HG02610 (cell line): ENCODE results near the gene MPND.

Experiments
- ATAC-seq: cut with Tn5 transposase; IDR thresholded peaks from one replicate; pipeline ENCODE4 v1.9.1; 2021; ENCODE audit warnings: mild to moderate bottlenecking, moderate library complexity; ENCODE audit not compliant: unreplicated experiment

Gene MPND, protein sequence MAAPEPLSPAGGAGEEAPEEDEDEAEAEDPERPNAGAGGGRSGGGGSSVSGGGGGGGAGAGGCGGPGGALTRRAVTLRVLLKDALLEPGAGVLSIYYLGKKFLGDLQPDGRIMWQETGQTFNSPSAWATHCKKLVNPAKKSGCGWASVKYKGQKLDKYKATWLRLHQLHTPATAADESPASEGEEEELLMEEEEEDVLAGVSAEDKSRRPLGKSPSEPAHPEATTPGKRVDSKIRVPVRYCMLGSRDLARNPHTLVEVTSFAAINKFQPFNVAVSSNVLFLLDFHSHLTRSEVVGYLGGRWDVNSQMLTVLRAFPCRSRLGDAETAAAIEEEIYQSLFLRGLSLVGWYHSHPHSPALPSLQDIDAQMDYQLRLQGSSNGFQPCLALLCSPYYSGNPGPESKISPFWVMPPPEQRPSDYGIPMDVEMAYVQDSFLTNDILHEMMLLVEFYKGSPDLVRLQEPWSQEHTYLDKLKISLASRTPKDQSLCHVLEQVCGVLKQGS

DNA sequence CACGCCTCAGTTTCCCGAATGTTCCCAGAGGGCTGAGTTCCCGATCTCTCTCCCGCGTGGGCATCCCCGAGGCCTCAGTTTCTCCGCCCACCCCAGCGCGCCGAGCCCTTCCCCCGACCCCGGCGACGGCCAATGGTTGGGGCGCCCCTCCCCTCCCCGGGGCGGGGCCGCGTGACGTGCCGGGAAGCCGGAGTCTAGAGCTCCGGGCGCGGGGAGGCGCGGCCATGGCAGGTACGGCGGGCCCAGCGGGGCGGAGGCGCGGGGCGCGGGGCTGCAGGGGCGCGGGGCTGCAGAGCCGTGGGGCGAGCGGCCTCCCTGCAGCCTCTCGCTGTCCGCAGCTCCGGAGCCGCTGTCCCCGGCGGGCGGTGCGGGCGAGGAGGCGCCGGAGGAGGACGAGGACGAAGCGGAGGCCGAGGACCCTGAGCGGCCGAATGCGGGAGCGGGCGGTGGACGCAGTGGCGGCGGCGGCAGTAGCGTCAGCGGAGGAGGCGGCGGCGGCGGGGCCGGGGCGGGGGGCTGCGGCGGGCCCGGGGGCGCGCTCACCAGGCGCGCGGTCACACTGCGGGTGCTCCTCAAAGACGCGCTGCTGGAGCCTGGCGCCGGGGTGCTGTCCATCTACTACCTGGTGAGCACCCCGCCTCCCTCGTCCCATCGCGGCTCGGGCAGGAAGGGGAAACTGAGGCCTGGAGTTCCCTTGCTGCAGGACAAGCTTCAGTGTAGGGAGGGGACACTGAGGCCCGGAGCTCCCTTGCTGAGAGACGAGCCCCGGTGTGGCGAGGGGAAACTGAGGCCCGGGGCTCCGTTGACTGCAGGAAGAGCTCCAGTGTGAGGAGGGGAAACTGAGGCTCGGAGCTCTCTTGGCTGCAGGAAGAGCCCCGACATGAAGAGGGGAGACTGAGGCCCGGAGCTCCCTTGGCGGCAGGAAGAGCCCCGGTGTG, at the start of gene MPND:
Gene MPND (plus strand): TSS at position 193 of the 938 bp plus-strand sequence. CDS start 32 bp downstream, at position 225.
- ATAC-seq: peak; percentile 54

DNA sequence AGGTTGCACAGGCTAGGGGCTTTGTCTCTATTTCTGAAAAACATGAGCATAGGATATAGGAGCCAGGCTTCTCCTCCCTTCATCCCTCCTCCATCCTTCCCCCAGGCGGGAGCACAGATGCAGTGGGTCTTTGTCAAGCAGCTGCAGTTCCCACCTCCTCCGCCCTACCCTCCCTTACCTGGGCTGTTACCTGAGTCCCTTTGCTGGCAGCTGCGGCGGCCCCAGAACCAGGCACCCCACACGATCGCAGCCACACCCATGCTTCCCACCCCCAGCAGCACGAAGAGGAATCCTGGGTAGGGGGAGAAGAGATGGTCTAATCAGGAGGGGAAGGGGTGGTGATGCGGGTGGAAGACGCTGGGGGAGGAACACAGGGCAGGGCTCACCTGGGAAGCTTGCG, 49.0 kb upstream of the MPND start:
- ATAC-seq: no peak

DNA sequence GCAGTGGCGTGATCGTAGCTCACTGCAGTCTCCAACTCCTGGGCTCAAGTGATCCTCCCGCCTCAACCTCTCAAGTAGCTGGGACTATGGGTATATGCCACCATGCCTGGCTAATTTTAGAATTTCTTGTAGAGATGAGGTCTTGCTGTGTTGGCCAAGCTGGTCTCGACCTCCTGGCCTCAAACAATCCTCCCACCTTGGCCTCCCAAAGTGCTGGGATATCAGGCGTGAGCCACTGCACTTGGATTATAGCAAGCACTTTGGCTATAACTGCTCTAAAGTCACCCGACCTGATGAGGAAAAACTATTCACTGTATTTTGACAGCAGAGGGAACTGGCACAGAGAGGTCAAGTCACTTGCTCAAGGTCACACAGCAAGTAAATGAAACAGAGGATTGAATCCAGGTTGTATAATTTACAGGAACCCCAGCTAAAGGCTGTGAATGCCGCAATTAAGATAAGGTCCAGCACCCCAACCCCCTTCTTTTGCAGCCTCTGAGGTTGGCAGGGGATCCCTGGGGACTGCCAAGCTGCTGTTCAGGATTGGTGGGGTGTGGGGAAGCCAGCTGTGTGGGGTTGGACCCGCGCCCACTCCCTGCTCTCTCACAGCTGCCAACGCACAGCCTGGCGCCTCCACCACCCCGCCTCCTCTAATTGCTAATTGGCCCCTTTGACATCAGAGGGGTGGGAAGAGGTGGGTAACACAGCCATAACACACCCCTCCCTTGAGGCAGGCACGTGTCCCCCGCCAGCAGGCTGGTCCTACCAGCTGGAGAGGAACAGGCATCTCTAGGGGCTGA, 47.2 kb upstream of the MPND start:
- ATAC-seq: no peak

DNA sequence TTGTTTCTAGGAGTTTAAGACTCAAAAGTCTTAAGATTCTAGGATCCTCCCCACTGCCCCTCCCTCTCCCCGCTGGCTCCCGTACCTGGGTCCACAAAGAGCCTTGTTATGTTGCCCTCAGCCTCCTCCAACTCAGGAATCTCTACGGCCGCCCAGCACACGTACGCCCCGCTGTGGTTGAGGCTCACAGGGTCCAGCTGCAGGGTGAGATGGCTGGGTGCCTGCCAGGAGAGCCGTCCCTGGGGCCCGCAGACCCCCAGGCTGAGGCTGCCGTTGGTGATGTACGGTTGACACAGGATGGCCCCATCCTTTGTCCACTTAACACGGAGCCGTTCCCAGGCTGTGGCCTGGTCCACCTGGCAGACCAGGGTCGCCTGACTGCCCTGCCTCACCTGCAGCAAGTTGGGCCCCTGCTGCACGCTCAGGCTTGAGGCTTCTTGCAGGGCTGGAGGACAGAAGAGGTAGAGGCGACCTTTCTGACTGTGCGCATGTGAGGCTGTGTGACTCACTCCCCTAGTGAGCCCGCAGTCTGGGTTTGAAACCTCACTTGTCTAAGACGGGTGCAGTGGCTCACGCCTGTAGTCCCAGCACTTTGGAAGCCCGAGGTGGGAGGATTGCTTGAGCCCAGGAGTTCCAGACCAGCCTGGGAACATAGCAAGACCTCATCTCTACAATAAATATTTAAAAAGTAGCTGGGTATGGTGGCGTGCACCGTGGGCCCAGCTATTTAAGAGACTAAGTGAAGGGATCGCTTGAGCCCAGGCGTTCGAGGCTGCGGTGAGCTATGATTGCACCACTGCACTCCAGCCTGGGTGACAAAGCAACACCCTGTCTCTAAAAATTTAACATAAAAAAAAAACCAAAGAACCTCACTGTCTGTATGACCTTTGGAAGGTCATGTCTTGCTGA, 45.2 kb upstream of the MPND start:
- ATAC-seq: no peak

DNA sequence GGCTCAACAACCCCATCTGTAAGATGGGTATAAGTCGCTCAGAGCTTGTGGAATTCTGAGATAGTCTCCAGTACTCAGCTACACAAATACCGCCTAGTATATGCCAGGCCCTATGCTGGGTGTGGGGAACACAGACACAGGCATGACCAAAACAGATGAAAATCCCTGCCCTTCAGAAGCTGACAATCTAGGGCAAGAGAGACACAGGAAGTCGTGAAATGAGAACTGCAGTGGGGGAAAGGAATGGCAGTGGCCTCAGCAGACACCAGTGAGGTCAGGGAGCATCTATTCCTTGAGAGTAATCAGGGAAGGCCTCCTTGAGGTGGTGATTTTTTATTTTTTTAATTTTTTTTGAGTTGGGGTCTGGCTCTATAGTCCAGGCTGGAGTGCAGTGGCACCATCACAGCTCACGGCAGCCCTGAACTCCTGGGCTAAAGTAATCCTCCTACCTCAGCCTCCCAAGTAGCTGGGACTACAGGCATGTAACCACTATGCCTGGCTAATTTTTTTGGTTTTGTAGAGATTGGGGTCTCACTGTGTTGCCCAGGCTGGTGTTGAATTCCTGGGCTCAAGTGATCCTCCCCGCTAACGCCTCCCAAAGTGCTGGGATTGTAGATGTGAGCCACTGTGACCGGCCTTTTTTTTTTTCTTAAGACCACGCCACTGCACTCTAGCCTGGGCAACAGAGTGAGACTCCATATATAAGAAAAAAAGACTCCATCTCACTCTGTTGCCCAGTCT, 44.4 kb upstream of the MPND start:
- no peak for ATAC-seq

DNA sequence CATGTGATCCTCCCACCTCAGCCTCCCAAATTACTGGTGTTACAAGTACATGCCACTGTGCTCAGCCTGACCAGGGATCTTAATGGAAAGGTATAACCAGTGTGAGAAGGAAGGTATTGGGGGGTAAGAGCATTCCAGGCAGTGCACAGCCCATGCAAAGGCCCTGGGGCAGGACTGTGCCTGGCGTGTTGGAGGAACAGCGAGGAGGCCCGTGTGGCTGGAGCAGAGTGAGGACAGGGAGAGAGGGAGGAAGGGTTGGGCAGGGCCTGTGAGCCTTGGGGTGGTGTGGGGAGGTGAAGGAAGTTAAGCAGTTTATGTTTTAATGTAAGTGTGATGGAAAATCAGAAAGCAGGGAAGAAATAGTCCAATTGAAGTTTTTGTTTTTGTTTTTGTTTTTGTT, 42.8 kb upstream of the MPND start:
- ATAC-seq: no peak

DNA sequence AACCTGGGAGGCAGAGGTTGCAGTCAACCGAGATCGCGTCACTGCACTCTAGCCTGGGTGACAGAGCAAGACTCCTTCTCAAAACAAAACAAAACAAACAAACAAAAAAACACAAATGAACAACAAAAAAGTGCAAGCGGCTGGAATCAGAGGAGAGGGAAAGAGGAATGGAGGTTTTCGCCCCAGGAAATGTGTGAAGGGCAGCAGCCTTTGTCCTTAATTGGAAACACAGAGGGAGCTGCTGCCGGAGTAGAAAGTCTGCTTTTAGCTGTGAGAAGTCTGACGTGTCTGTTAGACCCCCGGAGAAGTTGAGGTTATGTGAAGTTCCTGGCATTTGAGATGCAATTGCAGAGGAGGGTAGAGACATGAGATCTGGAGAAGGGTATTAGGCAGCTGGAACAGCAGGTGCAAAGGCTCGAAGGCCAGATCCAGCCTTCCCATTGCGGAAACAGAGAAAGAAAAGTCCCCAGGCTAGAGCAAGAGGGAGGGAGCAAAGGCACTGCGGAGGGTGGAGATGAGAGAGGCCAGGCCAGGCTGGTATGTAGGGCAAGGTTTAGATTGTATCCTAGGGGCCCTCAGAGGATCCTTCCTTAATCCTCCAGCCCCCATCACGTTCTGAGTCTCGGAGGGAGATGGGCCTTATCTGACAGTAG, 41.6 kb upstream of the MPND start:
- no peak for ATAC-seq

DNA sequence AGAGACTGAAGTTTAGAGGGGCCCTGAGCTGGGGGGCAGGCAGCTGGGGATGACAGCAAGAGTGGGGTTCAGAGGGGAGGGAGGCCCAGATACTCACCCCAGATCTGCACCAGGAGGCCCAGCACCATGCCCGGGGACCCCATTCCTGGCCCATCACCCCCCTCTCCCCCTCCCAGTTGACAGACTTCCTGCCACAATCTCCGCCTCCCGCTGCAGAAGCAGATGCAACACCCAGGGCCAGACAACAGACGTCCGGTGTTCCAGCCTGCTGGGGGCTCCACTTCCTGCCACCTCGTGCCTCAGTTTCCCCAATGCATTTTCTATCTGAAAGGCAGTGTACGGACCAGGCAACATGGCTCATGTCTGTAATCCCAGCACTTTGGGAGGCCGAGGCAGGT, 41.1 kb upstream of the MPND start, which contains the start of gene TMIGD2:
Gene TMIGD2 (minus strand): TSS at position 147 of the 398 bp plus-strand sequence. CDS start 4 bp downstream, at position 143.
- ATAC-seq: no peak

DNA sequence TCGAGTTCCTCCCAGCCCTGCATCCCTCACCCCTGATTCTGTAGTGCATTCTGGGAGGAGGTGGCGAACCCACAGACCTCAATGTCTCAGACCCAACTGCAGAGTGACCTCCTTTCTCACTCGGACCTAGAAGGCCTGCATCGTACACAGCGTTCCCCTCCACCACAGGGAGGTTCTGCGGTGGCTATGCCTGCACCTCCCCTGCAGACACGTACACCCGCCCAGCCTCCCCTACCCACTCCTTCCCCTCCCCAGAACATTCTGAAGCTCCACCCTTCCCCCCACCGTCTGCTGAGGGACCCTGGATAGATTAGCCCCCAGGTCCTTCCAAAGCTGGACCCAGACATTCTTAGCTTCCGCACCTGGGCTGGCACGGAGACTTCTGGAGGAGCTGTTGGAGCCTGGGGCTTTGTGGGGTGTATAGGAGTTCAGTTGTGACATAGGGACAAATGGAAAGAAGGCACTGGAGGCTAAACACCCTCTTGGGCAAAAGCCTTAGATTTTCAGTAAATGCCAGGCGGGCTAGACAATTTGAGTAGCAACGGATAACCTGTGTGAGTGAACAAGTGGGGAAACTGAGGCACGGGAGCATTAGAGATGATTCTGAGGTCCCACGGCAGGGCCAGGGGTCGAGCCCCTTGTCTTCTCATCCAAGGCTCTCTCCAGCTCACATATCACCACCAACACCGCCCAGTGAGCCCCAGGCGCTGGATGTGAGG, 39.4 kb upstream of the MPND start:
- no peak for ATAC-seq

DNA sequence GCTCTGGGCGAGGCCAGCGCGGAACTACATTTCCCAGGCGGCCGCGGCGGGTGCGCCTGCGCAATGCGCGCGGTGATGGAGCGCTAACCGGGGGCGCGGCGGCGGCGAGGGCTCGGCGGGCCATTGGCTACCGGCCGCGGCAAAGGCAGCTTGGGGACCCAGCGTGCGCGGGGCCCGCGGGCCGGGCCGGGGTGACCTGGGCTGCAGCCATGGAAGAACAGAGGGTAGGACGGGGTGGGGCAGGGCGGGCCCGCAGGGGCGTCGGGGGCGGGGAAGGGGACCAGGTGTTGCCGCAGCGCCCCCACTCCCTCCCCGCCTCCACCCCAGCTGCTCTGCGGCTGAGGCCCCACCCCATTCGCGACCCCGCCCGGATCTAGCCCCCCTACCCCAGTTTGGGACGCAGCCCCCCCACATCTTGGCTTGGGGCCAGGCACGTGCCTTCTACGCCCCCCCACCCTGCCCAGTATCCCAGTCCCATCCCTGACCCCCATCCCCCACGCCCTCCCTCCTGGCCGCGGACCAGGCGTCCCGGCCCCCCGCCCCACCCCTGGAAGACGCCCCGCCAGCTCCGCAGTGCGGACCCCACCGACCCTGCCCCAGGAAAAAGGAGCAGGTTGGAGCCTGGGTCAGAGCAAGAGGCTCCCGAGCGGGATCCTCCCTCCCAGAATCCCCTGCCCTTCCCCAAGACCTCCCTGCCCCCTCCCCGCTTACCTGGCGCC, 38.7 kb upstream of the MPND start, which contains the start of gene FSD1:
Gene FSD1 (plus strand): TSS at position 61 of the 719 bp plus-strand sequence. CDS start 149 bp downstream, at position 210.
- no peak for ATAC-seq

DNA sequence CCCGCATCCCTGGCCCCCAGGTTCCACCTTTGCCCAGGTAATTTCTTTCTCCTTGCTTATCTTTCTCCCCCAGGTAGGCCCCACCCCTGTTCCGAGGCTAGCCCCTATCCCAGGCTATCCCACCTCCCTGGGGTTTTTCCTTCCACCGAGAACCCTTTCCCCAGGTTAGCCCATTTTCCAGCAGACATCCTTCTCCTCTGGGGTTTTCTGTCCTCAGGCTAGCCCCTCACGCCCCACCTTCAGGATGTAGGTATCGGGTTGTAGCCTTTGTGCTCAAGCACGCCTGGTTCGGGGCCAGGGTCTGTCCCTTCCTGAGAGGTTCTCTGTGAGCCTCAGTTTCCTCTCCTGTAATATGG, 38.1 kb upstream of the MPND start:
- ATAC-seq: no peak

DNA sequence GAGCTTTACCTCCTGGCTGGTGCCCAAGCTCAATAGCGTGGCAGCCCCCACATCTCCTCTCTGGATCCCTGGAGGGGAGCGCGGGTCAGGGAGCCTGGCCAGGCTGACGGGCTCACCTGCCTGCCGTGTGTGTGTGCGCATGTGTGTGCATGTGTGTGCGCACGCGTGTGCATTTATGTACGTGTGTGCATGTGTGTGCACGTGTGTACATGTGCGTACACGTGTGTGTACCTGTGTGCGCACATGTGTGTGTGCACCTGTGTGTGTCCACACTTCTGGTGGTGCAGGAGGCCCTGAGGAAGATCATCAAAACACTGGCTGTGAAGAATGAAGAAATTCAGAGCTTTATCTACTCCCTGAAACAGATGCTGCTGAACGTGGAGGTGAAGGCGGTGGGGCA, 37.7 kb upstream of the MPND start:
- ATAC-seq: no peak

DNA sequence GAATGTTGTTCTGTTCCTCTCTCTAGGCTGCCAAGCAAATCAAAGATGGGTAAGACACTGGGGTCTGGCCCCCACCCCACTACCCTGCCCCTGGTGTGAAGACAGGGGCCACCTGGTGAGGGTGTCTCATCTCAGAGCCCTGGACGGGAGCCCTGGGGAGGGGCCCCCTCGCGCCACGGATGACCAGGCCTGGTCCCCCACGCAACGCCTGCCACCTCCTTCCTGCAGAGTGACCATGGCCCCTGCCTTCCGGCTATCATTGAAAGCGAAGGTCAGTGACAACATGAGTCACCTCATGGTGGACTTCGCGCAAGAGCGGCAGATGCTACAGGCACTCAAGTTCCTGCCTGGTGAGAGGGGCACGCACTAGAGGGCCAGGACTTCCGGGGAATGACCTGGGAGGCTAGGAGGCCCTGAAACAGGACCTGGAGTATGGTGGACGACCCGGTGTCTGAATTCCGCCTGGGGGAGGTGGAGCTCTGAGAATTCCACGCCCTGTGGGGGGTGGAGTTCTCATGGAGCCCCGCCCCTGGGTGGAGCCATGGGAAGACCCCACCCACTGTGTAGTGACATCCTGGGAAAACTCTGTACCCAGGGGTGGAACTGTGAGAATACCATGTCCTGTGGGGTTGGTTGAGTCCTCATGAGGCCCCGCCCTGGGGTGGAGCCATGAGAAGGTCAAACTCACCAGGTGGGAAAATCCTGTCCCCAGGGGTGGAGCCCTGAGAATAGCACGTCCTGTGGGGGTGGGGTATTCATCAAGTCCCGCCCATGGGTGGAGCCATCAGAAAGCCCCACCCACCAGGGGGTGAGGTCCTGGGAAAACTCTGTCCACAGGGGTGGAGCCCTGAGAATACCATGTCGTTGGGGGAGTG, 32.9 kb upstream of the MPND start:
- no peak for ATAC-seq

DNA sequence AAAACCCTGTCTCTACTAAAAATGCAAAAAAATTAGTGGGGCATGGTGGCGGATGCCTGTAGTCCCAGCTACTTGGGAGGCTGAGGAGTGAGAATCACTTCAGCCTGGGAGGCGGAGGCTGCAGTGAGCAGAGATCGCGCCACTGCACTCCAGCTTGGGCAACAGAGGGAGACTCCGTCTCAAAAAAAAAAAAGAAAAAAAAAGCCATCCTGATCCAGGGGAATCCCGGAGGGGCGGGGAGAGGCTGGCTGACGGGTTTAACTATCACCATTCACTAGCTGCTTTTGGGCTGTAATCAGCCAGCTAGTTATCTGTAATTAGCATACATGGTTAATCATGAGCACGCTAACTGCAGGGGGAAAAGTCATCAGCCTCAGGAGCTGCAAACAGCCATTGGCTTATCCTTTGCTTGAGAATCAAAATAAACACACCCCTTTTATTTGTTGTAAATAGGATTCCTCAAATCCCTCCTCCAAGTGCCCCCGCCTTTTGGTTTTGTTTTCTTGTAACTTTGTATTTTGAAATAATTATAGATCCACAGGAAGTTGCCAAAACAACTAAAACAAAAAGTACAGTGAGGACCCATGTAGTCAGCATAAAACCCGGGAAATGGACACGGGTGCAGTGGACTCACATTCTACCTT, 29.4 kb upstream of the MPND start:
- no peak for ATAC-seq

DNA sequence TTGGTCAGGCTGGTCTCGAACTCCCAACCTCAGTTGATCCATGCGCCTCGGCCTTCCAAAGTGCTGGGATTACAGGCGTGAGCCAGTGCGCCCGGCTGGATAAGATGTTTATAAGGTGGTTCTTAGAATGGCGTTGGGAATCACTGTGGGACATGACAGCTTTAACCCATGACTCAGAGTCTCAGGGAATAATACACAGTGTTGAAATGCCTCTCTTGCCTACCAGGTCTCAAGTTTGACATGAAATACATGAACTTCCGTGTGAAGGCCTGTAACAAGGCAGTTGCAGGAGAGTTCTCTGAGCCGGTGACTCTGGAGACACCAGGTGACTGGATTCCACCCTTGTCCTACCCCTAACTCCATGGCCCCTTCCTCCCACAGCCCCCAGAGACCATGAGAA, 26.4 kb upstream of the MPND start:
- no peak for ATAC-seq

DNA sequence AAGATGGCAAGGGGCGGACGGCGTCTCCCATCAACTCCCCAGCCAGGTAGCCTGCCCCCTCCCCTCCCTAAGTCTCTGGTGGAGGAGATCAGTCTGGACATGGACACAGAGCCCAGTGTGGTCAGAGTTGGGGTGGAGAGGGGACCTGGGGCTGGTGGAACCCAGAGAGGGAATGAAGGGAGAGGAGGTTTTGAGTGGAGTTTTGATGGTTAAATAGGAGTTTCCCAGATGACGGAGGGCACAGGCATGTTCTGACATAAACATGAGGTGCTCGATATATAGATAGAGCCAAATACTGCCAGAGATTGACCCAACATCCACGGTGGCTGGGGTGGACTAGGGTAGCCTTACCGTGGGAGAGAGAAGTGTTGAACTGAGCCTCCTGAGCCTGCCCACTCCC, 24.9 kb upstream of the MPND start:
- no peak for ATAC-seq
